B cell (primary cell): ENCODE data around the gene GRK1. TPM values are rescaled to one million over a fixed set of nuclear protein-coding genes. Genes with fewer than 3 reads are reported as not detected.

ENCODE experiments used
- ATAC-seq: fragments of 200-7000 bp; cut with Tn5 transposase; one replicate; pipeline ENCODE4 v1.10.0; 2021; ENCODE audit warnings: low read depth, mild to moderate bottlenecking, moderate number of reproducible peaks, moderate library complexity
- CTCF ChIA-PET: fragments of 350-600 bp; sonication (Branson Sonifier 250); formaldehyde crosslinking; loops from one replicate; lab custom pipeline; 2021; ENCODE audit warnings: antibody characterized with exemption, inconsistent platforms; lab: Charles Lee
- POLR2A ChIA-PET: fragments of 350-600 bp; sonication (Branson Sonifier 250); formaldehyde crosslinking; loops from one replicate; lab custom pipeline; 2021; ENCODE audit warnings: antibody characterized with exemption; lab: Charles Lee
- DNase-seq: peaks from one replicate; pipeline ENCODE4 v3.0.0; 2013
- H2AFZ ChIP-seq: 2 replicates; pipeline ENCODE4 v1.6.1; 2012; ENCODE audit warnings: mild to moderate bottlenecking, low read depth, low read length; ENCODE audit not compliant: insufficient read depth, poor library complexity, severe bottlenecking
- H3K27ac ChIP-seq, 2 donors: 1 replicate in 1 of 2; 2 replicates in 1 of 2; pipeline ENCODE4 v1.5.1; 2012 to 2013; ENCODE audit warnings: low read length in 2 of 2, mild to moderate bottlenecking in 2 of 2, moderate library complexity in 1 of 2
- H3K27me3 ChIP-seq, 4 experiments: fragments of 200-600 bp in 1 of 4; sonication (generic) in 1 of 4; replicated peaks in 1 of 4; 1 replicate in 2 of 4; 2 replicates in 2 of 4; pipeline versions ENCODE4 v1.6.1 to v1.7.0; 2013 to 2016; ENCODE audit warnings: low read length in 3 of 4, mild to moderate bottlenecking in 2 of 4, mixed read lengths in 1 of 4, moderate library complexity in 1 of 4; ENCODE audit not compliant: insufficient read depth in 4 of 4, control insufficient read depth in 3 of 4; ENCODE audit errors: control extremely low read depth in 1 of 4
- H3K36me3 ChIP-seq, 2 experiments: replicated peaks in 1 of 2; 1 replicate in 1 of 2; 2 replicates in 1 of 2; pipeline versions ENCODE4 v1.6.1 to v1.7.1; 2013; ENCODE audit warnings: low read length in 1 of 2; ENCODE audit not compliant: insufficient read depth in 2 of 2, control insufficient read depth in 1 of 2; ENCODE audit errors: control extremely low read depth in 1 of 2, extremely low read depth in 1 of 2
- H3K4me1 ChIP-seq, 2 donors: fragments of 200-600 bp in 1 of 2; sonication (generic) in 1 of 2; 1 replicate in 1 of 2; 2 replicates in 1 of 2; pipeline versions ENCODE4 v1.5.1 to v1.6.1; 2013 to 2017; ENCODE audit warnings: low read length in 2 of 2; ENCODE audit not compliant: control insufficient read depth in 2 of 2, insufficient read depth in 2 of 2
- H3K4me2 ChIP-seq: replicated peaks from 2 replicates; pipeline ENCODE3; 2012; ENCODE audit warnings: mild to moderate bottlenecking, low read depth, low read length; ENCODE audit not compliant: poor library complexity, severe bottlenecking
- H3K4me3 ChIP-seq, 5 experiments: fragments of 200-600 bp in 1 of 5; sonication (generic) in 1 of 5; 1 replicate in 3 of 5; 2 replicates in 2 of 5; pipeline versions ENCODE4 v1.5.1 to v1.7.0; 2011 to 2016; ENCODE audit warnings: low read length in 4 of 5, mild to moderate bottlenecking in 4 of 5, low read depth in 2 of 5, control low read depth in 1 of 5, moderate library complexity in 1 of 5; ENCODE audit not compliant: insufficient read depth in 1 of 5; ENCODE audit errors: control extremely low read depth in 1 of 5, extremely low read depth in 1 of 5
- H3K79me2 ChIP-seq: fragments of 200-600 bp; sonication (generic); one replicate; pipeline ENCODE4 v1.6.0; 2016; ENCODE audit warnings: low read length; ENCODE audit not compliant: control insufficient read depth, insufficient read depth
- H3K9ac ChIP-seq: fragments of 200-600 bp; sonication (generic); 2 replicates; pipeline ENCODE4 v1.6.1; 2017; ENCODE audit warnings: mild to moderate bottlenecking, low read length, moderate library complexity
- H3K9me3 ChIP-seq, 3 donors: one replicate each; pipeline versions ENCODE4 v1.6.1 to v1.7.1; 2013; ENCODE audit warnings: low read length in 2 of 3; ENCODE audit not compliant: control insufficient read depth in 2 of 3, insufficient read depth in 1 of 3; ENCODE audit errors: control extremely low read depth in 1 of 3
- H4K20me1 ChIP-seq: 2 replicates; pipeline ENCODE4 v1.6.0; 2012; ENCODE audit warnings: mild to moderate bottlenecking, low read length; ENCODE audit not compliant: insufficient read depth, control insufficient read depth, poor library complexity, severe bottlenecking
- H3K27ac Mint-ChIP-seq: one replicate; pipeline ENCODE4 v1.8.0; 2021; ENCODE audit warnings: mixed read lengths
- H3K27me3 Mint-ChIP-seq: one replicate; pipeline ENCODE4 v1.8.0; 2021; ENCODE audit warnings: mixed read lengths
- H3K4me1 Mint-ChIP-seq: one replicate; pipeline ENCODE4 v1.8.0; 2021; ENCODE audit warnings: mixed read lengths
- H3K4me3 Mint-ChIP-seq: one replicate; pipeline ENCODE4 v1.8.0; 2021; ENCODE audit warnings: mixed read lengths
- H3K9me3 Mint-ChIP-seq: one replicate; pipeline ENCODE4 v1.8.0; 2022; ENCODE audit warnings: mixed read lengths; ENCODE audit not compliant: insufficient read depth
- EZH2 ChIP-seq: IDR thresholded peaks from 2 replicates; pipeline ENCODE4 v1.6.1; 2012; ENCODE audit warnings: borderline replicate concordance, low read depth, mild to moderate bottlenecking, moderate library complexity, low read length; ENCODE audit not compliant: insufficient read depth, poor library complexity, severe bottlenecking
- WGBS: methylation state at CpG from one replicate; pipeline ENCODE4 v1.1.5; 2013; ENCODE audit warnings: missing lambda C conversion rate; ENCODE audit not compliant: insufficient coverage; 5-methylcytosine and 5-hydroxymethylcytosine counted together
- intact Hi-C: fragments of 100-400 bp; cut with micrococcal nuclease; formaldehyde crosslinking; loops from one replicate; pipeline ENCODE4 v1.10.0; 2022
- polyA plus RNA-seq: library from polyadenylated mRNA; depleted of rRNA; stranded (reverse); fragments of >200 nt; gene quantifications from 2 replicates; pipeline ENCODE4 v1.2.3, GENCODE V29; 2012
- total RNA-seq, 2 donors: library from RNA; stranded (reverse); fragments of 120-200 nt in 1 of 2; gene quantifications; 1 replicate in 1 of 2; 2 replicates in 1 of 2; pipeline versions ENCODE4 v1.2.3 to v1.2.4, GENCODE V29; 2013 to 2022
- TF ChIP-seq, protein P1 (sequence below): fragments of 200-600 bp; IDR thresholded peaks from one replicate; pipeline ENCODE4 v1.8.0; 2022; ENCODE audit warnings: antibody characterized with exemption, mild to moderate bottlenecking

Gene GRK1
- total and polyA plus RNA-seq, 2 donors (not counting 1 experiment from before 2014, with no cell fraction given): not detected

DNA sequence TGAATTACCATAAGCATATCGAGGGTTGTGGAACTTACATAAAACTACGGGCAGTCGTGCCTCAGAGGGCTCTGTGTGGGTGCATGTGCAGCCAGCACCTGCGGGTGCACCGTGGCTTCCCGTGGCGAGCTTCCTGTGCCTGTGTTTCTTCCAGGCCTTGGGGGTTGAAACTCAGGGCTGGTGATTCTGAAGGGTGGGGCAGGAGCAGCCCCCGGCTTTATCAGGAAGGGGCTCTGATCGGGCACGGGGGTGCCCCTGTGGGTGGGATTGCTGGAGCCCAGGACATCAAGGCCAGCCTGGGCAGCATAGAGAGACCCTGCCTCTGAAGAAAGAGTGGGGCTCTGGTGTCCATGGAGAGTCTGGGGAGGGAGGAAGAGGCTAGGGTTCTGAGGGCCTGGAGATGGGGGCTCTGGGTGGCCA lies 20.1 kb upstream of the GRK1 start:
- Histone ChIP-seq H4K20me1 (no peaks in the 10 kb centered on the region), H3K4me3 (no peak overlapping the region), H3K9me3 (peaks cover 0 to 1% (median 0%) of the 10 kb centered on the region in 3 donors), H3K27me3 (no peaks in the 10 kb centered on the region), H3K27ac (no peak overlapping the region), H3K4me2 (no peak overlapping the region), H2AFZ (no peak overlapping the region), H3K79me2 (no peaks in the 10 kb centered on the region), H3K9ac (no peak overlapping the region), H3K4me1 (peaks cover 9 to 16% of the 10 kb centered on the region in 2 donors), H3K36me3 (no peaks in the 10 kb centered on the region)
- CTCF ChIA-PET: no interaction called here
- DNase-seq (no peak), ATAC-seq (no peak)
- H3K9me3 Mint-ChIP-seq: no peaks in the 10 kb centered on the region
- no peak overlapping the region for H3K27ac Mint-ChIP-seq
- intact Hi-C loops: no loop called here
- H3K4me3 Mint-ChIP-seq: no peak overlapping the region
- peaks cover 33% of the 10 kb centered on the region for H3K4me1 Mint-ChIP-seq
- 45% methylated on average over 10 of the region's 10 CpGs for WGBS
- no peak for TF ChIP-seq EZH2
- TF ChIP-seq, protein P1, sequence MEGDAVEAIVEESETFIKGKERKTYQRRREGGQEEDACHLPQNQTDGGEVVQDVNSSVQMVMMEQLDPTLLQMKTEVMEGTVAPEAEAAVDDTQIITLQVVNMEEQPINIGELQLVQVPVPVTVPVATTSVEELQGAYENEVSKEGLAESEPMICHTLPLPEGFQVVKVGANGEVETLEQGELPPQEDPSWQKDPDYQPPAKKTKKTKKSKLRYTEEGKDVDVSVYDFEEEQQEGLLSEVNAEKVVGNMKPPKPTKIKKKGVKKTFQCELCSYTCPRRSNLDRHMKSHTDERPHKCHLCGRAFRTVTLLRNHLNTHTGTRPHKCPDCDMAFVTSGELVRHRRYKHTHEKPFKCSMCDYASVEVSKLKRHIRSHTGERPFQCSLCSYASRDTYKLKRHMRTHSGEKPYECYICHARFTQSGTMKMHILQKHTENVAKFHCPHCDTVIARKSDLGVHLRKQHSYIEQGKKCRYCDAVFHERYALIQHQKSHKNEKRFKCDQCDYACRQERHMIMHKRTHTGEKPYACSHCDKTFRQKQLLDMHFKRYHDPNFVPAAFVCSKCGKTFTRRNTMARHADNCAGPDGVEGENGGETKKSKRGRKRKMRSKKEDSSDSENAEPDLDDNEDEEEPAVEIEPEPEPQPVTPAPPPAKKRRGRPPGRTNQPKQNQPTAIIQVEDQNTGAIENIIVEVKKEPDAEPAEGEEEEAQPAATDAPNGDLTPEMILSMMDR: no peak
- no peaks in the 10 kb centered on the region for H3K27me3 Mint-ChIP-seq
- POLR2A ChIA-PET: no interaction called here

DNA sequence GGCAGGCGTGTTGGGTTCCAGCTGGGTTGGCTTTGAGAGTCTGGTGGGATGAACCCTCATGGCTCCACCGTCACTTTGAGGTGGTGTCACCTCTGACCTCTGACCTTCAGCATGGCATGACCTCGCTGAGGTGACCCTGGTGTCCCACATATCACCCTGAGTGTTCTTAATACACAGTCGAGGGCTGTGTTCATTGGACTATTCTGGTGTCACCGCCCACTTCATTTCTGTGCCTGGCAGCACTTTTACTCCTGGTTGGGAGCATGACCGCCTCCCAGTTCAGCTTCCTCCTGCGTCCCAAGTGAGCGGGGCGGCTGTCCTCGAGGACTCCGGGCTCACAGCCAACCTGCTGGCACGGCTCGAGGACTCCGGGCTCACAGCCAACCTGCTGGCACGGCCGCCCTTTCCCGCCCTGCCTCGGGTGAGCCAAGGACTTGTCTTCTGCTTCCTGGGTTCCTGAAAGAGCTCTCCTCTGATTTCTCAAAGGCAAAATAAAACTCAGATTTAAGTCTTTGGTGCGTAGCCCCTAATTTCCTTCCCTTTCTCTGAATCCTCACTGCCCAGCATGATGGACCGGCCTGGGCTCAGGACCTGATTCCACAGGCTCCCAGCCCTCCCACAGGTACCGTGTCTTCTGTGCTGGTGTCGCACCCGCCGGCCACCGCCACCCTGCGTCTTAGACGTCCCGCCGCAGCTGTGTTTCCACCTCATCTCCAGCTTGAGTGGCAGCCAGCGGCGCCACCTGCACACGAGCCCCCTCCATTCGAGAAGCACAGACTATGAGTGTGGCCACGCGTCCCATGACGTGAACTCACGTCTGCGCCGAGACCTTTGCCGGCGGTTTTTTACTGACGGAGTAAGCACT lies 19.4 kb upstream of the GRK1 start:
- Histone ChIP-seq H2AFZ (no peak overlapping the region), H3K4me1 (peaks cover 9 to 16% of the 10 kb centered on the region in 2 donors), H3K27ac (no peak overlapping the region), H4K20me1 (no peaks in the 10 kb centered on the region), H3K9ac (no peak overlapping the region), H3K4me3 (no peak overlapping the region), H3K79me2 (no peaks in the 10 kb centered on the region), H3K27me3 (no peaks in the 10 kb centered on the region), H3K4me2 (no peak overlapping the region), H3K36me3 (no peaks in the 10 kb centered on the region), H3K9me3 (peaks cover 0 to under 1% (median 0%) of the 10 kb centered on the region in 3 donors)
- DNase-seq (no peak), ATAC-seq (no peak)
- H3K27me3 Mint-ChIP-seq: no peaks in the 10 kb centered on the region
- no peaks in the 10 kb centered on the region for H3K9me3 Mint-ChIP-seq
- H3K4me1 Mint-ChIP-seq: peaks cover 29% of the 10 kb centered on the region
- no peak overlapping the region for H3K27ac Mint-ChIP-seq
- H3K4me3 Mint-ChIP-seq: no peak overlapping the region
- ChIA-PET CTCF (no interaction called here), POLR2A (no interaction called here)
- intact Hi-C loops: no loop called here
- 67% methylated on average over 40 of the region's 42 CpGs for WGBS
- TF ChIP-seq, protein P1: no peak
- TF ChIP-seq EZH2: no peak
